HEK293 (cell line): ENCODE results near the gene NFE2L1.

ENCODE experiments used
- CTCF ChIA-PET: fragments of 350-600 bp; formaldehyde crosslinking; extraction: SDS; loops from one replicate; lab custom pipeline; 2021; ENCODE audit warnings: antibody characterized with exemption; lab: Yijun Ruan, JAX
- POLR2A ChIA-PET: fragments of 300-600 bp; formaldehyde crosslinking; extraction: SDS; loops from one replicate; lab custom pipeline; 2020; ENCODE audit warnings: antibody characterized with exemption, inconsistent platforms; lab: Yijun Ruan, JAX
- H3K27ac ChIP-seq: fragments of 200-500 bp; sonication (Bioruptor generic); 2 replicates; pipeline ENCODE4 v1.5.1; 2014; ENCODE audit warnings: low read depth, low read length, control low read depth, inconsistent platforms; ENCODE audit errors: extremely low read depth
- H3K36me3 ChIP-seq, 2 experiments: fragments of 200-500 bp in 1 of 2; sonication (Bioruptor generic) in 1 of 2; 1 replicate in 1 of 2; 2 replicates in 1 of 2; pipeline ENCODE4 v1.5.1; 2014 to 2017; ENCODE audit warnings: inconsistent platforms in 2 of 2, low read length in 2 of 2; ENCODE audit not compliant: control insufficient read depth in 2 of 2, insufficient read depth in 1 of 2
- H3K4me1 ChIP-seq: fragments of 200-500 bp; sonication (Bioruptor generic); 2 replicates; pipeline ENCODE4 v1.5.1; 2014; ENCODE audit warnings: mild to moderate bottlenecking, low read length, inconsistent platforms; ENCODE audit not compliant: control insufficient read depth, insufficient read depth
- H3K4me3 ChIP-seq: 2 replicates; pipeline ENCODE4 v1.5.1; 2011; ENCODE audit warnings: low read depth, mild to moderate bottlenecking, control low read depth, low read length, moderate library complexity
- H3K9me3 ChIP-seq: fragments of 200-500 bp; sonication (Bioruptor generic); 2 replicates; pipeline ENCODE4 v1.5.1; 2014; ENCODE audit warnings: low read depth, low read length, inconsistent platforms; ENCODE audit not compliant: control insufficient read depth, insufficient read depth
- HOXC10 ChIP-seq: sonication (generic); formaldehyde crosslinking; IDR thresholded peaks from 2 replicates; pipeline ENCODE4 v1.8.1; 2023; ENCODE audit warnings: mild to moderate bottlenecking, missing genetic modification reagents
- KLF9 ChIP-seq: fragments of 450-650 bp; formaldehyde crosslinking; IDR thresholded peaks from 2 replicates; pipeline ENCODE4 v1.5.1; 2016; ENCODE audit warnings: missing biosample characterization, missing genetic modification characterization, low read depth
- MEIS1 ChIP-seq: sonication (generic); formaldehyde crosslinking; IDR thresholded peaks from 2 replicates; pipeline ENCODE4 v1.8.1; 2022; ENCODE audit warnings: missing genetic modification reagents, mild to moderate bottlenecking, borderline replicate concordance
- REST ChIP-seq: fragments of 450-650 bp; formaldehyde crosslinking; IDR thresholded peaks from 2 replicates; pipeline ENCODE4 v1.5.1; 2016; ENCODE audit warnings: missing biosample characterization, missing genetic modification characterization
- SALL2 ChIP-seq: fragments of 450-650 bp; formaldehyde crosslinking; IDR thresholded peaks from 2 replicates; pipeline ENCODE4 v1.5.0; 2017; ENCODE audit warnings: missing biosample characterization, mild to moderate bottlenecking, missing genetic modification characterization, borderline replicate concordance
- SP2 ChIP-seq: fragments of 450-650 bp; formaldehyde crosslinking; IDR thresholded peaks from 2 replicates; pipeline ENCODE4 v1.5.1; 2016; ENCODE audit warnings: missing biosample characterization, missing genetic modification characterization
- SP3 ChIP-seq: fragments of 450-650 bp; formaldehyde crosslinking; IDR thresholded peaks from 2 replicates; pipeline ENCODE4 v1.5.1; 2016; ENCODE audit warnings: missing biosample characterization, missing genetic modification characterization
- SP7 ChIP-seq: fragments of 450-650 bp; formaldehyde crosslinking; IDR thresholded peaks from 2 replicates; pipeline ENCODE4 v1.5.1; 2016; ENCODE audit warnings: missing biosample characterization, missing genetic modification characterization
- ZBTB1 ChIP-seq: fragments of 450-650 bp; formaldehyde crosslinking; IDR thresholded peaks from 2 replicates; pipeline ENCODE4 v1.5.1; 2016; ENCODE audit warnings: missing biosample characterization, missing genetic modification characterization
- ZBTB21 ChIP-seq: fragments of 450-650 bp; formaldehyde crosslinking; IDR thresholded peaks from 2 replicates; pipeline ENCODE4 v1.5.1; 2017; ENCODE audit warnings: missing biosample characterization, missing genetic modification characterization
- ZFP69B ChIP-seq: fragments of 450-650 bp; formaldehyde crosslinking; IDR thresholded peaks from 2 replicates; pipeline ENCODE4 v1.5.1; 2016; ENCODE audit warnings: missing biosample characterization, missing genetic modification characterization
- ZNF184 ChIP-seq: fragments of 450-650 bp; IDR thresholded peaks from 2 replicates; pipeline ENCODE4 v1.5.1; 2018; ENCODE audit warnings: missing biosample characterization, mild to moderate bottlenecking, missing genetic modification characterization
- ZNF324 ChIP-seq: fragments of 450-650 bp; formaldehyde crosslinking; IDR thresholded peaks from 2 replicates; pipeline ENCODE4 v1.5.1; 2016; ENCODE audit warnings: missing biosample characterization, missing genetic modification characterization
- ZNF354C ChIP-seq: fragments of 450-650 bp; formaldehyde crosslinking; IDR thresholded peaks from 2 replicates; pipeline ENCODE4 v1.5.1; 2016; ENCODE audit warnings: missing biosample characterization, missing genetic modification characterization, low read depth, borderline replicate concordance
- ZNF416 ChIP-seq: fragments of 450-650 bp; formaldehyde crosslinking; IDR thresholded peaks from 2 replicates; pipeline ENCODE4 v1.5.1; 2016; ENCODE audit warnings: missing biosample characterization, missing genetic modification characterization
- ZNF530 ChIP-seq: fragments of 450-650 bp; formaldehyde crosslinking; IDR thresholded peaks from 2 replicates; pipeline ENCODE4 v1.5.1; 2016; ENCODE audit warnings: low read depth, missing biosample characterization, missing genetic modification characterization
- ZNF580 ChIP-seq: fragments of 450-650 bp; formaldehyde crosslinking; IDR thresholded peaks from 2 replicates; pipeline ENCODE4 v1.5.1; 2016; ENCODE audit warnings: missing biosample characterization, missing genetic modification characterization
- ZNF585B ChIP-seq: fragments of 450-650 bp; formaldehyde crosslinking; IDR thresholded peaks from 2 replicates; pipeline ENCODE4 v1.5.1; 2016; ENCODE audit warnings: missing biosample characterization, missing genetic modification characterization
- ZNF623 ChIP-seq: fragments of 450-650 bp; formaldehyde crosslinking; IDR thresholded peaks from 2 replicates; pipeline ENCODE4 v1.5.1; 2016; ENCODE audit warnings: missing biosample characterization, missing genetic modification characterization
- ZNF629 ChIP-seq: fragments of 450-650 bp; formaldehyde crosslinking; IDR thresholded peaks from 2 replicates; pipeline ENCODE4 v1.5.1; 2017; ENCODE audit warnings: missing biosample characterization, missing genetic modification characterization
- ZXDB ChIP-seq: fragments of 450-650 bp; formaldehyde crosslinking; IDR thresholded peaks from 2 replicates; pipeline ENCODE4 v1.5.1; 2016; ENCODE audit warnings: missing biosample characterization, missing genetic modification characterization
- TF ChIP-seq, protein P1 (sequence below): fragments of 450-650 bp; formaldehyde crosslinking; conservative IDR thresholded peaks from 2 replicates; pipeline ENCODE4 v1.5.1; 2016; ENCODE audit warnings: low read depth, missing biosample characterization, missing genetic modification characterization
- TF ChIP-seq, protein P2 (sequence below): fragments of 450-650 bp; formaldehyde crosslinking; IDR thresholded peaks from 2 replicates; pipeline ENCODE4 v1.5.1; 2017; ENCODE audit warnings: missing biosample characterization, missing genetic modification characterization

Gene NFE2L1

DNA sequence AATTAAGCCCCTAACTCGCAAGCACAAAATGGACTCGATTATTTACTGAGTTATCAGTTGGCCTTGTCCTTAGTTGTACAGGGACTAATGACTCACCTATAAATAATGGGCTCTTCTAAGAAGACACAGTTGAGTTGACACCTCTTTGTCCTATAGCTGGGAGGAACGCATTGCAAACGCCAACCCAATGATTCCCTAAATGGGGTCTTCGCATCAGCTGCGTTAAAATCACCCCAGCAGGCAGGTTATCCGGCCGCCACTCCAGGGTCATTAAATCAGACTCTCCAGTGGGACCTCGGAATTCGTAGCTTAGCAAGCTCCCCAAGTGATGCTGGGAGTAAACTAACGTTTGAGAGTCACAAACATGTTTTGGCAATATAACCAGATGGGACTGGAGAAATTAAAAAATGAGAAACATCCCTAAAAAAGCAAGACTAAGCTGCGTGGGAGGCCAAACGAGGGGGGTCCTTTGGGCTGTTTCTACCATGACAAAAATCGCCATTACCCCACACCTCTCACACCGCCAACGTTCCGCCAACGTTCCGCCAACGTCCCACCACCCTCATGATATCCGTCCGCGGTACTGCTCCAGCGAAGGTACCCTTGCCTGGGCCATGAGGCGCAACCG, 932 bp upstream of the NFE2L1 start (continued):
- TF ChIP-seq, protein P1, sequence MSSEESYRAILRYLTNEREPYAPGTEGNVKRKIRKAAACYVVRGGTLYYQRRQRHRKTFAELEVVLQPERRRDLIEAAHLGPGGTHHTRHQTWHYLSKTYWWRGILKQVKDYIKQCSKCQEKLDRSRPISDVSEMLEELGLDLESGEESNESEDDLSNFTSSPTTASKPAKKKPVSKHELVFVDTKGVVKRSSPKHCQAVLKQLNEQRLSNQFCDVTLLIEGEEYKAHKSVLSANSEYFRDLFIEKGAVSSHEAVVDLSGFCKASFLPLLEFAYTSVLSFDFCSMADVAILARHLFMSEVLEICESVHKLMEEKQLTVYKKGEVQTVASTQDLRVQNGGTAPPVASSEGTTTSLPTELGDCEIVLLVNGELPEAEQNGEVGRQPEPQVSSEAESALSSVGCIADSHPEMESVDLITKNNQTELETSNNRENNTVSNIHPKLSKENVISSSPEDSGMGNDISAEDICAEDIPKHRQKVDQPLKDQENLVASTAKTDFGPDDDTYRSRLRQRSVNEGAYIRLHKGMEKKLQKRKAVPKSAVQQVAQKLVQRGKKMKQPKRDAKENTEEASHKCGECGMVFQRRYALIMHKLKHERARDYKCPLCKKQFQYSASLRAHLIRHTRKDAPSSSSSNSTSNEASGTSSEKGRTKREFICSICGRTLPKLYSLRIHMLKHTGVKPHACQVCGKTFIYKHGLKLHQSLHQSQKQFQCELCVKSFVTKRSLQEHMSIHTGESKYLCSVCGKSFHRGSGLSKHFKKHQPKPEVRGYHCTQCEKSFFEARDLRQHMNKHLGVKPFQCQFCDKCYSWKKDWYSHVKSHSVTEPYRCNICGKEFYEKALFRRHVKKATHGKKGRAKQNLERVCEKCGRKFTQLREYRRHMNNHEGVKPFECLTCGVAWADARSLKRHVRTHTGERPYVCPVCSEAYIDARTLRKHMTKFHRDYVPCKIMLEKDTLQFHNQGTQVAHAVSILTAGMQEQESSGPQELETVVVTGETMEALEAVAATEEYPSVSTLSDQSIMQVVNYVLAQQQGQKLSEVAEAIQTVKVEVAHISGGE (tag by site-specific recombination), result no peak
- no peak for TF ChIP-seq ZBTB21 (tag by site-specific recombination)
- 0 out of 2 replicates have a peak, but pooled peaks have one; percentile 42 for TF ChIP-seq SP7 (tag by site-specific recombination)
- peak; percentile 43; the same call in 1 of the 2 replicates for TF ChIP-seq REST (tag by site-specific recombination)
- TF ChIP-seq SP2 (tag by site-specific recombination), result no peak
- no peak for TF ChIP-seq ZNF629
- TF ChIP-seq ZXDB (tag by site-specific recombination), result no peak
- TF ChIP-seq, all 188 proteins: peak for 9

DNA sequence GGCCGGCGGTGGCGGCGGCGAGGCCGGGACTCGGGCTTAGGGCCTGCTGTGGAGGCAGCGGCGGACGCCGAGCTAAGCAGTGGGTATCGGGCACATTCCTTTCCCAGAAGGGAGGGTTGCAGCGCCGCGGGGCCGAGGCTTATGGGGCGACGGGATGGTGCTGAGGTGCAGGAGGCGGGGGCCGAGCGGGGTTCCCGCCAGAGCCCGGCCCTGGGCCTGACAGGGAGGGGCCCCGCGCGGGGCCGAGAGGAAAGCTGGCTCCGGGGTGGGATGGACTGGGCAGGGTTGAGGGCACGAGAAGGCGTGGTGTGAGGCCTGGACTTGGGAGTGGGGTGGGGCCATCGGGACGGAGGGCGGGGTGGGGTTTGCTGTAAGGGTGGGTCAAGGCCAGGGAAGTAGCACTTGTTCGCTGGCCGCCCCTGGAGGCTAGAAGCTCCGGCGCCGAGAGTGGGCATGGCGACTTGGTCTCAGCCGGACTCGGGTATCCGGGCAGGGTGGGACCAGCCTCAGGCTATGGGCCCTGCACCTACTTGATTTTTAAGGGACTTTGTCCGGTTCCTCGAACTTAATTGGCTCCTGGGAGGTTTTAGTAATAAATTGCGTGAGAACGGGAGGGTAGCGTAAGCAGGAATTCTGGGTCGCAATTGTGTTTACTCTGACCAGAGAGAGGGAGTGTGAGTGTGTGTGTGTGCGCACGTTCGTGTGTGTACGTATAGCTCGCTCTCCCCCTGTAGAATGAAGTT, 396 bp downstream of the NFE2L1 start:
- H3K36me3 ChIP-seq, result peaks cover 0 to 31% of the 10 kb centered on the region in 2 experiments; a peak in 1 of 3 replicates
- H3K27ac ChIP-seq, result peak overlapping the region; percentile 97
- H3K9me3 ChIP-seq, result no peaks in the 10 kb centered on the region
- ChIA-PET CTCF (interaction anchor here (0.5 to 4.1 kb wide), 16 partner anchors 13 to 762 kb away, joined by 3 to 30 read pairs (median 4); no protein-coding TSS in a partner anchor), POLR2A (interaction anchor here (0.6 to 3.0 kb wide), 39 partner anchors 8 to 1145 kb away, joined by 3 to 51 read pairs (median 5); partner anchors contain the start of genes ATP5MC1, CBX1, CDK5RAP3 and HOXB9)
- peaks cover 43% of the 10 kb centered on the region for H3K4me1 ChIP-seq
- peak overlapping the region; percentile 83 for H3K4me3 ChIP-seq
- TF ChIP-seq, protein P2, sequence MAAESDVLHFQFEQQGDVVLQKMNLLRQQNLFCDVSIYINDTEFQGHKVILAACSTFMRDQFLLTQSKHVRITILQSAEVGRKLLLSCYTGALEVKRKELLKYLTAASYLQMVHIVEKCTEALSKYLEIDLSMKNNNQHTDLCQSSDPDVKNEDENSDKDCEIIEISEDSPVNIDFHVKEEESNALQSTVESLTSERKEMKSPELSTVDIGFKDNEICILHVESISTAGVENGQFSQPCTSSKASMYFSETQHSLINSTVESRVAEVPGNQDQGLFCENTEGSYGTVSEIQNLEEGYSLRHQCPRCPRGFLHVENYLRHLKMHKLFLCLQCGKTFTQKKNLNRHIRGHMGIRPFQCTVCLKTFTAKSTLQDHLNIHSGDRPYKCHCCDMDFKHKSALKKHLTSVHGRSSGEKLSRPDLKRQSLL (tag by site-specific recombination), result 0 out of 2 replicates have a peak, but pooled peaks have one; percentile 21
- TF ChIP-seq REST (tag by site-specific recombination) (peak; percentile 37; the same call in 1 of the 2 replicates), ZNF530 (tag by site-specific recombination) (no peak), ZNF416 (tag by site-specific recombination) (no peak), ZFP69B (no peak; the same call in none of the 2 replicates), SP3 (tag by site-specific recombination) (peak; percentile 80), KLF9 (tag by site-specific recombination) (peak; percentile 86), ZNF324 (tag by site-specific recombination) (peak; percentile 95), MEIS1 (CRISPR knock-in tag) (no peak), ZNF184 (tag by site-specific recombination) (no peak), ZBTB1 (tag by site-specific recombination) (no peak), ZNF623 (tag by site-specific recombination) (no peak; the same call in 1 of the 2 replicates), ZNF580 (tag by site-specific recombination) (peak; percentile 64), ZNF354C (tag by site-specific recombination) (no peak), ZNF585B (tag by site-specific recombination) (no peak), SALL2 (tag by site-specific recombination) (no peak), HOXC10 (CRISPR knock-in tag) (no peak)
